Heart right ventricle (tissue), 16 donors: ENCODE results near the gene AUTS2. TPM values are rescaled to one million over a fixed set of nuclear protein-coding genes. Genes with fewer than 3 reads are reported as not detected.

Experiments used
- ATAC-seq, 8 donors: fragments of 200-7000 bp; cut with Tn5 transposase; one replicate each; pipeline ENCODE4 v1.9.1; 2020; ENCODE audit warnings: mild to moderate bottlenecking in 8 of 8, moderate library complexity in 8 of 8, moderate number of reproducible peaks in 1 of 8
- DNase-seq, 2 donors: peaks; one replicate each; pipeline ENCODE4 v3.0.0-alpha.2; 2020
- H3K27ac ChIP-seq, 10 donors: fragments of 200-600 bp; sonication (generic) in 2 of 10; one replicate each; pipeline versions ENCODE4 v1.5.0 to v1.8.0; 2020 to 2022; ENCODE audit warnings: mild to moderate bottlenecking in 3 of 10
- H3K27me3 ChIP-seq, 7 donors: fragments of 200-600 bp; one replicate each; pipeline ENCODE4 v1.8.0; 2021 to 2022; ENCODE audit warnings: mild to moderate bottlenecking in 2 of 7
- H3K36me3 ChIP-seq, 9 donors: fragments of 200-600 bp; sonication (generic) in 1 of 9; one replicate each; pipeline versions ENCODE4 v1.5.0 to v1.8.0; 2020 to 2022; ENCODE audit warnings: mild to moderate bottlenecking in 2 of 9
- H3K4me1 ChIP-seq, 9 donors: fragments of 200-600 bp; sonication (generic) in 1 of 9; one replicate each; pipeline versions ENCODE4 v1.5.0 to v1.8.0; 2020 to 2022; ENCODE audit warnings: mild to moderate bottlenecking in 4 of 9
- H3K4me3 ChIP-seq, 10 donors: fragments of 200-600 bp; sonication (generic) in 2 of 10; one replicate each; pipeline versions ENCODE4 v1.5.0 to v1.8.0; 2020 to 2022; ENCODE audit warnings: mild to moderate bottlenecking in 7 of 10, moderate library complexity in 2 of 10
- H3K9me3 ChIP-seq, 11 donors: fragments of 200-600 bp in 10 of 11; sonication (generic) in 2 of 11; one replicate each; pipeline versions ENCODE4 v1.5.0 to v1.8.0; 2013 to 2022; ENCODE audit warnings: mild to moderate bottlenecking in 2 of 11, control low read depth in 1 of 11, moderate library complexity in 1 of 11
- WGBS, 2 donors: extraction: QIAGEN DNeasy Blood & Tissue Kit; methylation state at CpG; one replicate each; pipeline ENCODE4 v1.1.7; 2013; ENCODE audit warnings: inconsistent platforms in 1 of 2; 5-methylcytosine and 5-hydroxymethylcytosine counted together
- intact Hi-C, 10 donors: fragments of 100-400 bp; cut with DNase I; formaldehyde crosslinking; loops; one replicate each; pipeline versions ENCODE4 v1.11.1 to v1.14.2; 2022
- polyA plus RNA-seq, 2 donors: library from polyadenylated mRNA; stranded (reverse); fragments of 200-250 nt; gene quantifications; one replicate each; pipeline ENCODE4 v1.2.3, GENCODE V29; 2013
- total RNA-seq, 10 donors: library from RNA; stranded (reverse); fragmentation: NEBNext Ultra II Directional in 3 of 10; extraction: Animal tissue kit (Norgen Biotek cat#: 25700) in 3 of 10; gene quantifications; one replicate each; pipeline versions ENCODE4 v1.2.1 to v1.2.4, GENCODE V29; 2021 to 2023
- TF ChIP-seq, protein P1 (sequence below), 9 donors: fragments of 200-600 bp; sonication (generic) in 2 of 9; IDR thresholded peaks; one replicate each; pipeline versions ENCODE4 v1.5.0 to v1.8.0; 2021 to 2022; ENCODE audit warnings: antibody characterized with exemption in 9 of 9, mild to moderate bottlenecking in 5 of 9, moderate library complexity in 1 of 9
- donor health status: Arrhythmogenic right ventricular cardiomyopathy.
- donor health status: ischemic (EF 13 %, LVEDD 7.1; RV severe dilation, severe dysfunction).
- donor health status: healthy with polysubstance abuse.
- donor health status: DM: no; HTN: yes; CAD: no.
- donor health status: DM: no; HTN: no; CAD: no.
- donor health status: ischemic (EF 25% LVEDD 6.9; RV normal size, moderate dysfunction).
- donor health status: ischemic (EF 25% LVEDD 5.7; RV mildly dilated, moderate dysfunction).
- donor health status: healthy.
- donor health status: DM: yes; HTN: yes; CAD: no.
- donor health status: Ischemic cardiomyopathy.
- donor health status: ischemic (EF 35%, LVEDD 5.7; RV mildly dilated, moderate dysfunction).
- donor health status: nonischemic (EF 11% LVEDD 7.7; RV severe dilation, severe dysfunction).
- donor health status: DM: yes; HTN: yes; CAD: no.
- donor health status: PGD.
- donor health status: ischemic (EF 29% LVEDD 5.4; RV normal size, mild dysfunction).
- donor health status: nonischemic (EF 23%, LVEDD 6.1; RV moderate dilation, normal function).

Gene AUTS2
- total and polyA plus RNA-seq, 12 donors, result 1.6 to 11.2 (median 7.3) TPM

DNA sequence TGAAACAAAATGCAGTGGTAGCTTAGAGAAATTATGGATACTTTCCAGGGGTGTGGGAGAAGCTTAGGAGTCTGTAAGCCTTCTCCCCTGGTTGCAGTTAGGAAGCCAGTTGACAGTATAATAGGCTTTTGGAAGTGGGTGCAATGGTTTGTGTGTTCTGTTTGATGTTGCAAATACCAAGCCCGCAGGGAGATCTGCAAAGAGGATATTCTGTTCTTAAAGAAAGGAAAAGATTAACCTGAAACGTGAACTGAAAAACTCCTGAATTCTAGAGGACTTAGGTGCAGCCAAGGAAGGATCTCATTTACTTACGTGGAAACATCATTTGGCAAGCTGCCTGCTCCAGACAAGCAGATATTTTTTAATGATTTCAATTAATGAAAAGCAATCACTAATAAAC lies 496.6 kb downstream of the AUTS2 start:
- Histone ChIP-seq H3K4me3 (no peak overlapping the region), H3K9me3 (no peaks in the 10 kb centered on the region), H3K4me1 (peaks cover 2 to 44% (median 32%) of the 10 kb centered on the region in 9 donors), H3K27me3 (no peaks in the 10 kb centered on the region), H3K36me3 (no peaks in the 10 kb centered on the region), H3K27ac (no peak overlapping the region)
- DNase-seq, result no peak
- ATAC-seq, result no peak
- intact Hi-C loops, result no loop called here
- TF ChIP-seq, protein P1, sequence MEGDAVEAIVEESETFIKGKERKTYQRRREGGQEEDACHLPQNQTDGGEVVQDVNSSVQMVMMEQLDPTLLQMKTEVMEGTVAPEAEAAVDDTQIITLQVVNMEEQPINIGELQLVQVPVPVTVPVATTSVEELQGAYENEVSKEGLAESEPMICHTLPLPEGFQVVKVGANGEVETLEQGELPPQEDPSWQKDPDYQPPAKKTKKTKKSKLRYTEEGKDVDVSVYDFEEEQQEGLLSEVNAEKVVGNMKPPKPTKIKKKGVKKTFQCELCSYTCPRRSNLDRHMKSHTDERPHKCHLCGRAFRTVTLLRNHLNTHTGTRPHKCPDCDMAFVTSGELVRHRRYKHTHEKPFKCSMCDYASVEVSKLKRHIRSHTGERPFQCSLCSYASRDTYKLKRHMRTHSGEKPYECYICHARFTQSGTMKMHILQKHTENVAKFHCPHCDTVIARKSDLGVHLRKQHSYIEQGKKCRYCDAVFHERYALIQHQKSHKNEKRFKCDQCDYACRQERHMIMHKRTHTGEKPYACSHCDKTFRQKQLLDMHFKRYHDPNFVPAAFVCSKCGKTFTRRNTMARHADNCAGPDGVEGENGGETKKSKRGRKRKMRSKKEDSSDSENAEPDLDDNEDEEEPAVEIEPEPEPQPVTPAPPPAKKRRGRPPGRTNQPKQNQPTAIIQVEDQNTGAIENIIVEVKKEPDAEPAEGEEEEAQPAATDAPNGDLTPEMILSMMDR (IDR thresholded peaks at IDR 0.05), result no peak
- WGBS, 2 donors, result 89 to 93% methylated on average over 3 of the region's 3 CpGs

DNA sequence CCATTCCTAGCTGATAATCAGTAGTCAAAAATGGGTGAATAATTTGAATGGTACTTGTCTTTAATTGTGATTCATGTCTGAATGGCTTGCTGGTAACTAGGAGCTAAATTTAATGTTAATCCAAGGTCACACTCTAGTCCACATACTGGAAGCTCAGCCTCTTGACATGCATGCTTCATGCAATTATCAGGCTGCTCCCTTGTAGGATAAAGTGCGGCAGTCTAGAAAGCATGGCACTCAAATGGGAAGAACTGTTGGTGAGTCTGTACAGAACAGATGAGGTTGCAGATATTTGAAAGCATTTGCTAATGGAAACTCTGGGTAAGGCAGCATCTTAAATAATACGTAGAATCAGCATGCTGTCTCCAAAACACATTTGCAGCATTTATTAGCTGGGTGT lies 499.4 kb downstream of the AUTS2 start:
- intact Hi-C loops, result no loop called here
- H3K4me3 ChIP-seq, result no peak overlapping the region
- WGBS, 2 donors, result 56 to 68% methylated on average over 2 of the region's 2 CpGs
- TF ChIP-seq, protein P1 (IDR thresholded peaks at IDR 0.05), result no peak
- DNase-seq (no peak), ATAC-seq (peak in 2 of 8 donors; percentile 29 to 57)
- H3K36me3 ChIP-seq, result no peaks in the 10 kb centered on the region
- no peaks in the 10 kb centered on the region for H3K27me3 ChIP-seq
- no peak overlapping the region for H3K27ac ChIP-seq
- no peaks in the 10 kb centered on the region for H3K9me3 ChIP-seq
- H3K4me1 ChIP-seq, result peaks cover 0 to 38% (median 26%) of the 10 kb centered on the region in 9 donors

DNA sequence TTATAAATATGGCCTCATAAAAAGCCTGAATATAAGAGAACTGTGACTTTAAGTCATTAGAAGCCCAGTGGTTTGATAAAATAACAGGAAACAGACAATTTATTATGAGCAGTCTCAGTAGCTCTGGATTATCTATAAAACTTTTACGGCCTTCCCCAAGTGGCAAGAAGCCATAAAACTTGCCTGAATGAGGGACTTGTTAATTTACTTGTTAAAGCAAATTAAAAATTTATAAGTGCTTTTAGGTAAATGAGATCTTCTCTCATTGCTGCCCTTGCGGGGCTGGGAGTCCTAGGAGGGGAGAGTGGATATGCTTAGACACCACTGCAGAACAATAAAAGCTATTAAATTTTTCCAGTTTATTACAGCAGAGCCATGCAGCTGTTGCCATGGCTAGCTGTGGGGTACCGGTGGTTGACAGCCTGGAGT lies 499.9 kb downstream of the AUTS2 start:
- Histone ChIP-seq H3K4me3 (no peak overlapping the region), H3K27me3 (no peaks in the 10 kb centered on the region), H3K9me3 (no peaks in the 10 kb centered on the region), H3K36me3 (no peaks in the 10 kb centered on the region), H3K4me1 (peaks cover 0 to 33% (median 21%) of the 10 kb centered on the region in 9 donors), H3K27ac (peak overlapping the region in 2 of 10 donors; percentile 20 to 33)
- ATAC-seq (no peak), DNase-seq (no peak)
- TF ChIP-seq, protein P1 (IDR thresholded peaks at IDR 0.05), result no peak
- WGBS, 2 donors, result 44 to 45% methylated on average over 3 of the region's 3 CpGs
- intact Hi-C loops, result no loop called here

DNA sequence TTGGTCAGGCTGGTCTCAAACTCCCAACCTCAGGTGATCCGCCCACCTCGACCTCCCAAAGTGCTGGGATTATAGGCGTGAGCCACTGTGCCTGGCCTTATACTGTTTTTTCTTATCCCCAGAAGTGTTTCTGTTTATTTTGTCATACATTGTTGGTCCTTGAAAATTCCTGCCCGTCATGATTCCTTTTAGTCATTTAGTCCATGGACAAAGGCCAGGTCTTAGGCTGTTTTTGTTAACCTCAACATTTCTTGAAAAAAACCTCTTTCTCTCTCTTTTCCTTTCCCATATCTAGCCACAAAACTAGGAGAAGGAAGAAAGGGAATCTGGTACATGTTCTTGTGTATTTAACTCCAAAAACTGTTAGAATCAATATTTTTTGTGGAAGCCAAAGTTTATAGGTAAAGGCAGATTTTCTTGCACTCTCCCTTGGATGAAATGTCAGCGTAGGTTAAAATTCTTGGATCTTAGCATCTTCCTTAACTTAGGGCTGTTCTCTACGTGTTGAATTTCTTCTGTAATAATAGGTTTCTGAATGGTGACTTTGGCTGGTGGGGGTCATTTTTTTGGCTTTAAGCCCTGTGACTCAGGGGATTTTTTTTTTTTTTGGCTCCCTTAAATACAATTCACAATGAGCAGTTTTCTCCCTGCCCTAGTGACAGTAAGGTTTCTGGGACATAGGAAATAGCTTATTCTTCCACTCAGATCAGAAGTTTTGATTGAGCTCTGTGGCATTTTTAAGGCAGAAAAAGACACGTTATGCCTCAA lies 500.8 kb downstream of the AUTS2 start:
- 64 to 70% methylated on average over 7 of the region's 7 CpGs for WGBS, 2 donors
- H3K27ac ChIP-seq, result no peak overlapping the region
- no peaks in the 10 kb centered on the region for H3K27me3 ChIP-seq
- no peak overlapping the region for H3K4me3 ChIP-seq
- TF ChIP-seq, protein P1 (IDR thresholded peaks at IDR 0.05), result no peak
- intact Hi-C loops, result no loop called here
- H3K36me3 ChIP-seq, result no peaks in the 10 kb centered on the region
- DNase-seq, result no peak
- ATAC-seq, result no peak
- H3K9me3 ChIP-seq, result no peaks in the 10 kb centered on the region
- H3K4me1 ChIP-seq, result peaks cover 0 to 27% (median 19%) of the 10 kb centered on the region in 9 donors
